Globus pallidus (tissue), 1 donor: Measurements from ENCODE around the gene JUP.
A peak's percentile ranks its signal among the peaks of the same experiment; 100 is the strongest.

Source experiments
- DNase-seq: peaks from one replicate; pipeline ENCODE4 v3.0.0-alpha.2; 2015; ENCODE audit warnings: low spot score

JUP gene

DNA sequence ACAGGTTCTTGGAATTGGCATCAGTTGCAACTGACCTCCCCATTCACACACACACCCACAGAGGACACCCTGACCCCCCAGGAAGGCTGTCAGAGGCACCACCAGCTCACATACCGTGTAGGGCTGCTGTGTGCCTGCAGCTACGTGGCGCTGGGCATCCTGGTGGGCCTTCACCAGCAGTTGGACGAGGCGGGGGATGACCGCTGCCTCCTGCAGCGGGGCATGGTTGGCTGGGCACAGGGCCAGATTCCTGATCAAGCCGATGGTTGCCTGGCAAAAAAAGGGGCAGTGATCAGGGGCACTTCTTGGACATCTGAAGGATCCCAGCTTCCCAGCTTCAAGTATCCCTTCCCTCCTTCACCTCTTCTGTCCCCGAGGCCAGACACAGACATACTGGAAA is 27.9 kb downstream of the JUP start:
- DNase-seq: no peak

DNA sequence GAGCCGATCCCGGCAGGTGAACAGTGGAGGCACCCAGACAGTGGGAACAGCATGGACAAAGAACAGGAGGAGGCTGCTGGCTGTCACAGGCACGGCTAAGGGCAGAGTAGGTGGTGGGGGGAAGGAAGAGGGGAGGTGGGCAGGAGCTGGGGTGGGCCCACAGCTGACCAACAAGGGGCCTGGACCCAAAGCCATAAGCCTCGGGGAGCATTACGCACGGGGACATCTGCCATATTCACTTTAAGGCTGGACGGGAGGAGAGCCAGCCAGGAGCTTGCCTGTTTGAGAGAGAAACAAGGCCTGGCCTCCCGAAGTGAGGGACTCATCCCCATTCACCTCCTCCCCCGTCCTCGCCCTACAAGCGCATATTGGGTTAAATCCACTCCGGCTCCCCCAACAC is 32.4 kb downstream of the JUP start:
- DNase-seq: no peak

DNA sequence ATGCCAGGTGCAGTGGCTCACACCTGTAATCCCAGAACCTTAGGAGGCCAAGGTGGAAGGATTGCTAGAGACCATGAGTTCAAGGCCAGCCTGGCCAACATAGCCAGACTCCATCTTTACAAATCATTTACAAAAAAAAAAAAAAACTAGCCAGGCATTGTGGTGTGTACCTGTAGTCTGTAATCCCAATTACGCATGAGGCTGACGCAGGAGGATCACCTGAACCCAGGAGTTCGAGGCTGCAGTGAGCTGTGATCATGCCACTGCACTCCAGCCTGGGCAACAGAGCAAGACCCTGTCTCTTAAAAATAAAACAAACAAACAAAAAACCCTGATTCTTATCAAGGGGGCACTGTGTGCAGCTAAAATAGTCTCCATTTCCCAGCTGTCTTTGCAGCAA is 35.2 kb downstream of the JUP start:
- DNase-seq: no peak

DNA sequence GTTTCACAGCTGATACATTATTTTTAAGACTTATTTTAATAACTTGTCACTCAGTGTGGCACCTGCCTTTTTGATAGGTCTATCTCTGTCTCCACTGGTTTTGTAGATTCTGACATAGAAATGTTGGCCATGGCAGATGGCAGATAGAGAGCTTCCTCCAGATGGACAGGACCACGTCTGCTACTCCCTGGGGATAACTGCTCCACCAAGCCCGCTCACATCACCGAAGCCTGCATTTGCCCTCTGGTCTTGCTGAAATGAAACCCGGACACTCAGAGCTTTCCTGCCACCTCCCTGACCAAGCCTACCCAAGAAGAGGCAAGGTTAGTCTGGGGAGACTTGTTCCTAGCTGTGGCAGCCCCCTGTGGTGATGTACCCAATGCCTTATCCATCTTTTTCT is 35.6 kb downstream of the JUP start:
- no peak for DNase-seq

DNA sequence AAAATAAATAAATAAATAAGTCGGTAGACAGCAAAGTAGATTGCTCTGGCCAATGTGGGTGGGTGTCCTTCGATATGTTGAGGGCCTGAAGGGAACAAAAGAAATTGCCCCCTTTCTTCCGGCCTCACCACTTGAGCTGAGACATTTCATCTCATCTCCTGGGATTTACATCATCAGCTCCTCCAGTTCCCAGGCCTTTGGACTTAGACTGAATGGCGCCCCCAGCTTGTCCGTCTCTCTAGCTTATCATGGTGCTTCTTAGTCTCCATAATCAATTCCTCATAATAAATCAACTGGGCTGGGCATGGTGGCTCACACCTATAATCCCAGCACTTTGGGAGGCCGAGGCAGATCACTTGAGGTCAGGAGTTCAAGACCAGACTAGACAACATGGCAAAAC is 38.2 kb downstream of the JUP start:
- no peak for DNase-seq

DNA sequence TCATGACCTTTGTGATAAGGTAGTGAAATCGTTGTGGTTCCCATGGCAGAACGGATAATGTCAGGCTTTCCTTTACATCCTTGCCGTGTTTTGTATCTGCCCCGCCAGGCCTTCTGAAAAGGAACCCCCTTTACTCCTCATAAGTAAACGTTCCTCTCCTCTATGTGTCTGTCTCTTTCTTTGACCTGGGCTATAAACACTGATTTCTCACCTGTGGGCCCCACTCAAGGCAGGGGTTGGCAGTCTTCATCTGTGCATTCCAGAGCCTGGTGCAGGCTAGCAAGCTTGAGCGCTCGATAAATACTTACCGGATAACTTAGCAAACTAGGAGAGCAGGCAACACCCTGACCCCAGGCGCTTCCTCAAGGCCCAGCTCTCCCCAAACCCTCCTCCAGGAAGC is 44.8 kb downstream of the JUP start:
- DNase-seq: no peak

DNA sequence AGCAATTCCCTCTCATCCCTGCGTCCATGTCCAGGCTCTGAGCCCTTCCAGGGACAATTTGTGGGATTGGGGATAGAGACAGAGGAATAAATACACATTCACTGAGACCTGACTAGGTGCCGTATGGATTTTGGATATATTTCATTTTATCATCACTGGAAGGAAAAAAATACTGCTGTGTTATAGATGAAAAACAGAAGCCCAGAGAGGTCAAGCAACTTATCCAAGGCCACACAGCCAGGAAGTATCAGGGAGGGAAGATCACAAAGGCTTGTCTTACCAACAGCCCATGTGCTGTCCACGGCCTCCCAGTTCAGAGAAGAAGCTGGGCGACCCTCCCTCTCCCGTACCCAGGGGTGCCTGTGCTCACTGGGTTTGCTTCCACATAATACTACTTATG is 46.0 kb downstream of the JUP start:
- no peak for DNase-seq

DNA sequence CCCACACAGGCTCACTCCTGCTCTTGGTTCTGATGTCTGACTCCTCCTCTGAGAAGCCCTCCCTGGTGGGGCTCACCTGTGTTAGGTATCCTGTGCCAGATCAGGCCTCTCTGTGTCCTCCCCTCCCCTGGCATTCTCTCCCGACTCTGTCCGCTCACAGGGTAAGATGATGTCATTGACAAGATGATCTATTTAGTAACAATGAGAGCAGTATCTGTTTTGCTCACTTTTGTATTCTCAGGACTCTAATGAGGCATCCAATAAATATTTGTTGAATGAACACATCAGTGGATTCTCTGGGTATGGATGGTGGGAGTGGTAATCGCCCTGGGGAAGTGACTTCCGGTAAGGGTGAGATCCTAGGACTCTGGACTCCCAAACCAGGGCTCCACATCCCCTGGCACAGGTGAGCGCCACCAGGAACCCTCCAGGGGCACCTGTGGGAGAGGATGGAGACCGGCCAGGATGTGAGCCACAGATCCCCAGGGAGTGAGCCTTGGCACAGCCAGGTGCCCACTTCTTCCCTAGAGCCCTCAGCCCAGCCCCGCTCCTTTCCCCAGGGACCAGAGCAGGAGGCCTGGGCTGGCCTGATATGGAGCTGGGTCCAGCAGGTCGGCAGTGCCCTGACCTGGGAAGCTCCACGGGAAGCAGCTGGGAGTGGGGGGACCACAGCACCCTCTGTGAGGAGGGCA is 46.7 kb downstream of the JUP start:
- DNase-seq: no peak

DNA sequence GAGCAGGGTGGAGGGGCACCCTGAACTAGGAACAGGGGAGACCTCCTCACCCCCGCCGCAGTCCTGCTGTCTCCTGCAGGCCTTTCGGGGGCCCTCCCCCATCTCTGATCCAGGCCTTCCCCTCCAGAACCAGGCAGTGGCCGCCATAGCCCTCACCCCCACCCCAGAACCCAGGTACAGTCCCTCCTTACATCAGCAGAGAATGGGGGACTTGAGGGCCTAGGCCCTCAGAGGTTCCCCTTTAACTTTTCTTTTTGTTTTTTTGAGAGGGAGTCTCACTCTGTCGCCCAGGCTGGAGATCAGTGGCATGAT is 47.8 kb downstream of the JUP start:
- DNase-seq: no peak

DNA sequence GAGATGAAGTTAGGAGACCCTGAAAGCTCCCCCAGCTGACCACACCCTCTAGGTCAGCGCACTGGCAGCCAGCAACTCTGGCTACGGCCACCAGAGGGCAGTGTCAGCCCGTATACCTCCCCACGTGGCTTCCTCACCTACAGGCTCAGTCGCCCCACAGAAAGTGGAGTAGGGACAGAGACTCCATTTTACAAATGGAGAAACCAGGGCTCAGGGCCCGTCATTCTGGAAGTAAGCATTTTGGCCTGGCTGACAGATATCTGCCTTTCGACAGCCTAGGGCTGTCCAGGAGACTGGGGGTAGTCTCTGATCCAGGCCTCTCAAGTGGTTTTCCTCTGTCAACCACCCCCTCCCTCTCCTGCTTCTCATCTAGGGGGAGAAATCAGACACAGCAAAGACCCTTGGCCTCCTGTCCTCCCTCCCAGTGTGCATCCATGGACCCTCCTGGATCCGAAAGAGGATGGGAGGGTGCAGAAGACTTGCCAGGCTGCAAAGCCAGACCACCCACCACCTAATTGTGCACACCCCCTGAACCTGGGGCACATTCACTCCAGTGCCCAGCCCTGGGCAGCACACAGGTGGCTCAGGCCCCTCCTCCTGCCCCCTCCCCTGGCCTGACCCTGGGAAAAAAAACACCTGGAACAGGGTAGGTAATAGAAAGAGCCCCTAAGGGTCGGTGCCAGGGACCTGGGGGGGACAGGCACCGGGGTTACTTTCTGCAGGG is 48.3 kb downstream of the JUP start:
- peak; percentile 69 for DNase-seq

DNA sequence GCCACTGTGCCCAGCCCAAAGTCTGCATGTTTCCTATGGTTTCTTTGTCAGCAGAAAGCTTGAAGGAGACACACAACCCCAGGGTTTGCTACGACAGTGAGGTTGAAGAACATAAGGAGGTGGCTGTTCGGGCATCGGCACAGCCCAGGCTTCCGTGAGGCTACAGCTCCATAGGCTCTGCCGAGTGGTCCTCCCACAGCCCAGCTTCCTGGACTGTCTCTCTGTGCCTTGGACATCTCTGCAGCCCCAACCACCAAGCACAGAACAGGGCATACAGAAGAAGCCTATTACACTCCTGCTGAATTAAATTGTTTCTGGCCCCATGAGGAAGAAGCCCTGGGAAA is 48.9 kb downstream of the JUP start:
- DNase-seq: no peak

DNA sequence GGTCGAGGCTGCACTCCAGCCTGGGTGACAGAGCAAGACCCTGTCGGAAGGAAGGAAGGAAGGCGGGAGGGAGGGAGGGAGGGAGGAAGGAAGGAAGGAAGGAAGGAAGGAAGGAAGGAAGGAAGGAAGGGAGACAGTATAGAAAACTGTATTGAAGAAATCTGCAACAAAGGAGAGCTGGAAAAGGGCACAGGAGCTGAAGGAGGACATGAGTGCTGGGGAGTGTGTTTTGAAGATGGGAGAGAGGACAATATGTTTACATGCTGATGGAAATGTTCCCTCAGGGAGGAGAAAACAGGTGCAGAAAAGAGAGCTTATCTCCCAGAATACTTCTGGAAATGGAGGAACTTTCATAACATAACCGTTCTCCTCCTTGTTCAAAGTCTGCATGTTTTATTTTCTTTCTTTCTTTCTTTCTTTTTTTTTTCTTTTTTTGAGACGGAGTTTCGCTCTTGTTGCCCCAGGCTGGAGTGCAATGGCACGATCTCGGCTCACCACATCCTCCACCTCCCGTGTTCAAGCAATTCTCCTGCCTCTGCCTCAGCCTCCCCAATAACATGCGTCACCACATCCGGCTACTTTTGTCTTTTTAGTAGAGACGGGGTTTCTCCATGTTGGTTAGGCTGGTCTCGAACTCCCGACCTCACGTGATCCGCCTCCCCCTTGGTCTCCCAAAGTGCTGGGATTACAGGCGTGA is 49.4 kb downstream of the JUP start:
- no peak for DNase-seq

DNA sequence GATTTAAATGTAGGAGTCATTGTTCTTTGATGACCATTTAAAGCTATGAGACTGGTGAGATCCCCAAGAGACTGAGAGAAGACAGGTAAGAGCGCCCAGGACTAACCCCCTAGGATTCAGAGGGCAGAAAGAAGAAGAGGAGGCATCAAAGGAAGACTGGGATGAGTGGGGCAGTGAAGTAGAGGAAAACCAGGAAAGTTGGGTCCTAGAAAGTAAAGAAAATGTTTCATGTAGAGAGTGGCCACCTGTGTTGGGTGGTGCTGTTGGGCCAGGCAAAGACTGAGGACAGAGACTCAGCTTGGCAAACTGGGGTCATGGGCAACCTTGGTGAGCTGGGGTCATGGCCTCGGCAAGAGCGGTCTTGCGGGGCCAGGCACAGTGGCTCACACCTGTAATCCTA is 50.8 kb downstream of the JUP start:
- DNase-seq: no peak

DNA sequence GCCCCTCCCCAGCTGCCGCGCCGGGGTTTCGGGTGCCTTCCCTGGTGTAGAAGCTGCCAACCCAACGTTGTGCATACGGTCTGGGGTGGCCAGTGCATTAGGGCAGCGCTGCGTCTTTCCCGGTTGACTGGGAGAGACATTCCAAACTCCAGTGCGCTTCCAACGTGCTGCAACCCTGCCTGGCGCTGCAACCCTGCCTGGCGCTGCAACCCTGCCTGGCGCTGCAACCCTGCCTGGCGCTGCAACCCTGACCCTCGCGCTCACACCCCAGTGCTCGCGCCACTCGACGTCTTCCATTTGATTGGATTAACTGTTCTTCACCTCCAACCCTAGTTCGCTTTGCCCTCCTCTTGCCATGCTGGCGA is 51.6 kb downstream of the JUP start:
- no peak for DNase-seq

DNA sequence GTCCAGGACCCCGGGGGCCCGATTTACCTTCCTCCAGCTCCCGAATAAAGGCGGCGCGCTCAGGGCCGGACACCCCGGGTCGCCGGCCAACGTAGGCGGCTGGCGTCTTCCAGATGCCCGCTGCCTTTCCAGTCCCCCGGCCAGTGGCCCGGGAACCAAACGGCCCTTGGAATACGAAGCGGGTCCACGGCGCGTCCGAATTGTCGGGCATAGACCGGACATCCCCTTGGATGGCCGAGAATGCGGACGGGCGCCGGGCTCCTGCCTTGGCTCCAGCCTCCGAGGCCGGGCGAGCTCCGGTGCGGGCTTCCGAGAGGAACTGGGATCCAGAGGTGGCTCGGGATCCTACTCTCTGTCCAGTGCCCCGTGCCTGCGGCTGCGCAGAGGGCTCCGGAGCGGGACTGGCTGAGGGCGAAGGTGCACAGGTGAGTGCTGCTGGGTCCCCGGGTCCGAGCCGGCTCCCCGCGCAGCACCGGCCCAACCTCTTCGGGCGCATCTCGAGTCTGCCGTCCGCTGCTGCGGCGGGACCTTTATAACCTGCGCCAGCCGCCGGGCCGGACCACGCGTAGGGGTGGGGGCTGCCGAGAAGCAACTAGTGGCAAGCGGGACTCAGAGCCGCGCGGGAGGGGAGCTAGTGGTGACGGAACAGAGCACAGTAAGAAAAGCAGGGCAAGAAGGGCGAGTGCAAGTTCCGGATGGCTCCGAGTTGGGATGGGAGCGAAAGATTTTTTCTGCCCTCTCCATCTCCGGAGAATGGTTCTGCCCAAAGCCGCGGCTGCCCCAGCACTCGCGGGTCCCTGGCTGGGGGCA is 52.2 kb downstream of the JUP start, which contains the start of gene HAP1:
HAP1 (minus strand) TSS at position 505 of the 810 bp plus-strand sequence; CDS start at position 496, 9 bp downstream.
- DNase-seq: peak; percentile 13

DNA sequence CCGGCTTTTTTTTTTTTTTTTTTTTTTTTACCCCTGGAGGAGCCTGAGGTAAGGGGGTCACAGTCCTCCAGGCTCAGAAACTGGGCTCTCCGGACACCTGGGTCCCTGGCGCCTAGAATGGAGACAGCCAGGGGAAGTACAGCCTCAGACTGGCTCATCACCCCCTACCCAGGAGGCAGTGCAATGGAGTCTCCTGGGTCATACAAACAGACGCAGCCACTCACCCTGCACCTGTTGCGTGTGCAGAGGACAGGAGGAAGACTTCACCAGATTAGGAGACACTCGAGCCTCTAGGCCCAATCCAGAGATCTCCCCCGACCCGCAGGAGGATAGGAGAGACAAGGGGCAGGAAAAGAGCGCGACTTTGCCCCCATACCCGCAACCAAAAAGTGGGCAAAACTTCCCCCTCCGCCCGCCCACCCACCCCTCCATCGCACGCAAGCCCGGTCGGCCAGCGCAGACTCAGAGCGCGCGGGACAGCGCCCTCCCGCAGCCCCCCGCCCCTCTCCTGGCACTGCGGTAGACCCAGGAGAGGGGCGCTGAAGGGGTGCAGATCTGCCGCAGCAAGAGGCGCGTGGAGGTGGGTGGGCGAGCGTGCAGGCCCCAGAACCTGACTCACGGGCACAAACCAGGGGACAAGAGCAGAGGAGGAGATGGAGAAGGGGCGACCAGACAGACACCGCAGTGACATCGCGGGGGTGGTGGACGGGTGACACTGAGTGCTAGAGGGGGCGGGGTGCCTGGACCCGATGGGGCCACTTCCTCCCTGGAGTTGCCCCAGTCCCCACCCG is 53.0 kb downstream of the JUP start:
- no peak for DNase-seq

DNA sequence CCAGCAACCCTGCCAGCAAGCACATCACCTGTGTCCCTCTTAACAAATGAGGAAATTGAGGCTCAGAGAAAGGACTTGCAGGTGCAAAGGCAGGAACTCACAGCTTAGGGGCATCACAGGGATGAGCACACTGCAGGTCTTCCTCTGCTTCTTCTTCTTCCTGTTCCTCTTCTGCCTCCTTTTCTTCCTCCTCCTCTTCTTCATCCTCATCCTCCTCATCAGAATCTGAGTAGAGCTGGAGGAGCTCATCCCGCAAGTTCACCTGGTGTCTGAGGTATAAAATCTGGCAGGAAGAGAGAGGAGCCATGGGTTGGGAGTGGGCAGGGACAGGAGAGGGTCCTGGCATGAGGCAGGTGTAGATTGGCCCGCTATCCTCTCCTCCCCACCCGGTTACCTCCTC is 54.7 kb downstream of the JUP start:
- DNase-seq: no peak

DNA sequence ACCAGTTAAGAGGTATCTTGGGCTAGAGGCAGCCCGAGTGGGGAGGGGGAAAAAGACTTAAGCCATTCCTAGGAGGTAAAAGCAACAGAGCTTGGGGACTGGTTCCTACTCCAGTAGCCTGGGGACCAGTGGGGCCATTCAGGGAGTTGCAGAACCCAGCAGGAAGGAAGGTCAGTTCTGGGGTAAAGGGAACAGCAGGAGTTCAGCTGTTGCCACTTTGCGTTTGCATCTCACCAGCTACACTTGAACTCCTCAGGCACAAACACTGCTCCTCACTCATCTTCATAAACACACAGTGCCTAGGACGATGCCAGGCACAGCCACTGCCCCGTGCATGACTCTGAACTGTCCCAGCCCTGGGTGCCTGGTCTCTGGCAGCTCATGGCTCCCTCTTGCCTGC is 56.0 kb downstream of the JUP start:
- DNase-seq: no peak

DNA sequence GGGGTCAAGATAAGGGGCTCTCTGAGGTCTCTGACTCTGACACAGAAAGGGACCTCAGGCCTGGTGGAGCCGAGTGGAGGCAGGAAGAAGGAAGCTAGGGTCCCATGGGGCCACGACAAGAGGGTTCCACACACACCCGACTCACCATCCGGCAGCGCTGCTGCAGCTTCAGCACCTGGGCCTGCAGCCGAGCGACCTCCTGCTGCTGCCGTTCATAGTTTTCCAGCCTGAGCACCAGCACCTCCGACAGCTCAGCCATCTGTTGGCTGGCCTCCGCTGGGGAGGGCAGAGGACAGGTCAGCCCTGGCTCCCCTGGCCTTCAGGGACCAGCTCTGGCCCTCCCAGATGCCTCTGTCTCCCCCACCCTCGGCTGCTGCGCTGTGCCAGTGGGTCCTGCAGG is 58.5 kb downstream of the JUP start:
- no peak for DNase-seq

DNA sequence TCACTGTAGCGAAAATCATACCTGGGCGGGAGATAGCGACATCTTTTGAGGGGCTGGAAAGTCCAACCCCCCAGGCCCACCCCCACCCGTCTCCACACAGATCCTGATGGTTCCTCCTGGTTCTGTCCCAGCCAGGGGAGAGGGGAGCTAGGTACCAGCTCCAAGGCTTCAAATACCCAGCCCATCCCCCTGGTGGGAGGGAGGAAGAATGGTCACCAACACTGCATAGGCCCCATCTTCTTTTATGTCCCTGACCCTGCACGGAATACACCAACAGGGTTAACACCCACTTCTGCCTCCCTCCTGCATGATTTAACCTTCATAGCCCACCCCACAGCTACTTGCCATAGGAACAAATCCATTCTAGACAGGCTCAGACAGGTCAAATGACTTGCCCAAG is 61.4 kb downstream of the JUP start:
- DNase-seq: no peak

DNA sequence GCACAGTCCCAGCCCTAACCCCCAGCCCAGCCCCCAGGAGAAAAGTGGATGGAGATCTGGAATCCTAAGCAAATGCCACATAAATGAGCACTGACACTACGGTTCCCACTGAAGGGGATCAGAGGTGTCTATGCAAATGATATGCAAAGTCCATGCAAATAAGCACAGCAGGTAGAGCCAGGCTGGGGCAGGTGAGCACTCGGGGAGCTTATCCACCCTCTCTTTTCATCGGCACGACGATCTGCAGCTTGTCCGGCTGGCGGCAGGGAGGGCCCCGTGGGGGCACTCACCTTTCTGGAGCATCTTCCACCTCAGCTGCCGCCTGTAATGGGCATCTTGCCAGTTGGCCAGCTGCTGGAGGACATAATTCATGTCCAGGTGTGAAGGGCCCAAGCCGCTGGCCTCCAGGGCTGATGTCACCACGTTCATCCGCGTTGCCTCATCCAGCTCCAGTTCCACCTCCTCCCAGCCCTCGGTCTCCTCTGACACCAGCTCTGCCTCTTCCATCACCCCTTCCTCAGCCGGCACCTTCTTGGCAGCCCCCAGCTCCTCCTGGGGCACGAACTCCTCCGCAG is 61.9 kb downstream of the JUP start:
- DNase-seq: no peak
